Measurements from ENCODE around the gene GPR55.

Gene GPR55

DNA sequence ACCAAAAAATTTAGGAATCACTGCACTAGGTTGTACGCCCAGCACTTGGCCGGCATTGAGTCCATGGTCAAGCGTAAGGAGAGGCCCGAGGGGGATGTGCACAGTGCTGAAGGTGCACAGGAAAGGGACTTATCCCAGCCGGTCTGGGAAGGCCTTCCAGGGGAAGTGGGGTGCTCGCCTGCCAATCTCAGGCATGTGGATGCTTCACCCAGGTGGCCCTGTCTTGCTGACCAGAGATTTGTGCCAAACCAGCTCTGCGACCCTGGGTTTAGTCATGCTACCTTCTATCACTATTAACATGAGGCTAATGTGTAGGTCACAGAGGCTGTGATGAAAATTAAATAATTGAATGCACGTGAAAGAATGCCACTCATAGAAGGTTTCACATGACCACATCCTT is 62.0 kb downstream of the GPR55 start:
- peaks cover 38 to 41% of the 10 kb centered on the region in 2 donors for H3K4me1 Mint-ChIP-seq (ENCODE audit: low read depth in 2 of 2)
- H3K36me3 Mint-ChIP-seq (ENCODE audit: insufficient read depth), result peaks cover 9% of the 10 kb centered on the region
- no peak overlapping the region for H3K27ac Mint-ChIP-seq
- no peak for ATAC-seq (replicated peaks)
- H3K4me3 Mint-ChIP-seq, result peak overlapping the region; percentile 89 to 92
- DNase-seq, result no peak
- H3K27me3 Mint-ChIP-seq, result peaks cover 10 to 28% of the 10 kb centered on the region in 2 donors
- H3K9me3 Mint-ChIP-seq, result no peaks in the 10 kb centered on the region

DNA sequence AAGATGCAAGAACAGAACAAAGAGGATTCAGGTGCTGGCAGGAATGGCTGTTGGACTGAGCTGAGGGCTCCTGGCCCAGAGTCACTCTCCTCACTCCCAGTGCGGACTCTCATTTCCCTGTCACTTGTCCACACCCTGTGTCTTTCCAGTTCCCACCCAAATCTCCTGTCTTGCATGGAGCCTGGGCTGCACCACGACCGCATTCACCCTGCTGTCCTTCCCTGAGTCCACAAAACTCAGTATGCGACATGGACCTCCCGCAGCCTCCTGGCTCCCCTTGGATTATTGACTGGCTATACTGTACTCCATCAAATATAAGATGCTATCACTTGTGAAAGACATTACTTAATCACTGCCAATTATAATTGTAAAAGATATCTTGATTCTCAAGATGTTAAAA is 62.8 kb downstream of the GPR55 start:
- ATAC-seq (replicated peaks), result no peak

GRCh38 chr2:230861552-230862255 is 63.3 kb downstream of the GPR55 start:
- Mint-ChIP-seq H3K27ac (no peak overlapping the region), H3K4me3 (peak overlapping the region in 1 of 2 donors; percentile 2)

More for the DNA sequence above, 62.8 kb downstream of the GPR55 start:
- H3K27ac Mint-ChIP-seq, result no peak overlapping the region
- H3K9me3 Mint-ChIP-seq, result no peaks in the 10 kb centered on the region
- H3K27me3 Mint-ChIP-seq, result peaks cover 18 to 35% of the 10 kb centered on the region in 2 donors
- DNase-seq, result no peak
- H3K4me3 Mint-ChIP-seq, result no peak overlapping the region
- H3K36me3 Mint-ChIP-seq (ENCODE audit: insufficient read depth), result peaks cover 9% of the 10 kb centered on the region
- H3K4me1 Mint-ChIP-seq (ENCODE audit: low read depth in 2 of 2), result peaks cover 37 to 41% of the 10 kb centered on the region in 2 donors

More at GRCh38 chr2:230861552-230862255, 63.3 kb downstream of the GPR55 start:
- H3K9me3 Mint-ChIP-seq, result no peaks in the 10 kb centered on the region
- H3K27me3 Mint-ChIP-seq, result peaks cover 23 to 41% of the 10 kb centered on the region in 2 donors
- DNase-seq (no peak), ATAC-seq (replicated peaks) (no peak)
- H3K4me1 Mint-ChIP-seq (ENCODE audit: low read depth in 2 of 2), result peaks cover 31 to 35% of the 10 kb centered on the region in 2 donors
- H3K36me3 Mint-ChIP-seq (ENCODE audit: insufficient read depth), result peaks cover 9% of the 10 kb centered on the region

Measured in effector memory CD8-positive, alpha-beta T cell (primary cell).